ENCODE results near the gene SUPT20HL1. TPM values are rescaled to one million over a fixed set of nuclear protein-coding genes. Genes with fewer than 3 reads are reported as not detected.

The SUPT20HL1 gene
- total RNA-seq, 2 experiments from 2014 or later, result not detected

- no peak for TF ChIP-seq CTCF (IDR thresholded peaks at IDR 0.05)
- H3K27ac Mint-ChIP-seq, result no peak overlapping the region
- ChIA-PET CTCF (interaction anchor here (0.9 kb wide), 1 partner anchor 108 kb away, joined by 3 read pairs; no protein-coding TSS in a partner anchor), POLR2A (no interaction called here)
- ATAC-seq (no peak), DNase-seq (no peak)
- peaks cover 9% of the 10 kb centered on the region for H3K27me3 Mint-ChIP-seq
- no peaks in the 10 kb centered on the region for H3K9me3 Mint-ChIP-seq
- intact Hi-C loops (cut with micrococcal nuclease), result no loop called here
- peaks cover 2% of the 10 kb centered on the region for H3K4me1 Mint-ChIP-seq (ENCODE audit: low read depth)
- no peaks in the 10 kb centered on the region for H3K36me3 Mint-ChIP-seq (ENCODE audit: low read depth)
- H3K4me3 Mint-ChIP-seq, result no peak overlapping the region
These were observed 31.4 kb downstream of the SUPT20HL1 start for GRCh38 chrX:24391843-24392242.

DNA sequence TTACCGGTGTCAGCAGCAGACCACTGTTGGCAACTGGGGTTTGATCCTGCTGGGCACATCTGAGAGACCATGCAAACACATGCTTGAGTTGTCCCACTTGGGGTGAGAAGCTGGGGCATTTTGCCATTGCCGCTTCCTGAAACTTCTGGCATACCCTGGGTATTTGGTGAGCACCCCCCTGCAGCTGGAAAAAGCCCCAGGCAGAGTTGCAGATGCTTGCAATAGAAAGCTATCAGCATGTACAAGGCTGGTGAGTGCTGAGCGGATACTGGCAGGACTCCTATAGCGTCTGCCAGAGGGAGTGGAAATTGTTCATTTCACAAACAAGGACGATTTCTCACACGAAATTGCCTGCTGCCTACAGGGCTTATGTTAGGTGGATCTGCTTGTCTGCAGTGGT, 32.3 kb downstream of the SUPT20HL1 start:
- ATAC-seq (no peak), DNase-seq (no peak)
- Mint-ChIP-seq H3K27me3 (peaks cover 4% of the 10 kb centered on the region), H3K9me3 (no peaks in the 10 kb centered on the region), H3K4me3 (no peak overlapping the region), H3K4me1 (ENCODE audit: low read depth) (peaks cover 2% of the 10 kb centered on the region), H3K36me3 (ENCODE audit: low read depth) (no peaks in the 10 kb centered on the region), H3K27ac (no peak overlapping the region)
- CTCF ChIA-PET, result interaction anchor here (5.3 kb wide), 1 partner anchor 106 kb away, joined by 101 read pairs; no protein-coding TSS in a partner anchor
- intact Hi-C loops (cut with micrococcal nuclease), result no loop called here
- TF ChIP-seq CTCF (IDR thresholded peaks at IDR 0.05), result no peak
- POLR2A ChIA-PET, result no interaction called here

DNA sequence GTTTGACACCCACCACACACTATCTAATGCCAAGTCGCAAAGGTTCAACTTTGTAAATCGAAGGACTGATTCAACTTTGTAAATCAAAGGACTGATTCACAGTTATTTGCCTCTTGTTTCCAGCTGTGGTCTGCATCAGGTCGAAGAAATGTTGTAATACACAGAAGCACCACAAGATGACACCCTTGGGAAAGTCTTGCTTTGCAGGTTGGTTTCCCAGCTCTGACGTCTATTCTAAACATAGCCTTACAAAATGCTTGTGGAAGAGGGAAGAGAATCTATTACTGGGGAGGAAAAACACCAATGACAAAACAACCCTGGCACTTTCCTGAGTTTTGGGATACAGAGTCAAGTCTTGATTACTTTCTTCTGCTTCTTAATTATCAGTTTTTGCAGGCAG, 35.3 kb downstream of the SUPT20HL1 start:
- Mint-ChIP-seq H3K9me3 (no peaks in the 10 kb centered on the region), H3K4me3 (no peak overlapping the region), H3K27ac (no peak overlapping the region), H3K36me3 (ENCODE audit: low read depth) (no peaks in the 10 kb centered on the region), H3K4me1 (ENCODE audit: low read depth) (peaks cover 2% of the 10 kb centered on the region), H3K27me3 (peaks cover 2% of the 10 kb centered on the region)
- ChIA-PET POLR2A (no interaction called here), CTCF (interaction anchor here (0.8 to 5.3 kb wide), 30 partner anchors 11 to 277 kb away, joined by 3 to 101 read pairs (median 5); partner anchors contain the start of gene PDK3)
- TF ChIP-seq CTCF (IDR thresholded peaks at IDR 0.05), result peak; percentile 64
- intact Hi-C loops (cut with micrococcal nuclease), result loop anchor here (1.0 kb wide), 1 partner anchor 103 kb away; no protein-coding TSS in a partner anchor
- ATAC-seq (peak; percentile 89), DNase-seq (peak; percentile 42)

DNA sequence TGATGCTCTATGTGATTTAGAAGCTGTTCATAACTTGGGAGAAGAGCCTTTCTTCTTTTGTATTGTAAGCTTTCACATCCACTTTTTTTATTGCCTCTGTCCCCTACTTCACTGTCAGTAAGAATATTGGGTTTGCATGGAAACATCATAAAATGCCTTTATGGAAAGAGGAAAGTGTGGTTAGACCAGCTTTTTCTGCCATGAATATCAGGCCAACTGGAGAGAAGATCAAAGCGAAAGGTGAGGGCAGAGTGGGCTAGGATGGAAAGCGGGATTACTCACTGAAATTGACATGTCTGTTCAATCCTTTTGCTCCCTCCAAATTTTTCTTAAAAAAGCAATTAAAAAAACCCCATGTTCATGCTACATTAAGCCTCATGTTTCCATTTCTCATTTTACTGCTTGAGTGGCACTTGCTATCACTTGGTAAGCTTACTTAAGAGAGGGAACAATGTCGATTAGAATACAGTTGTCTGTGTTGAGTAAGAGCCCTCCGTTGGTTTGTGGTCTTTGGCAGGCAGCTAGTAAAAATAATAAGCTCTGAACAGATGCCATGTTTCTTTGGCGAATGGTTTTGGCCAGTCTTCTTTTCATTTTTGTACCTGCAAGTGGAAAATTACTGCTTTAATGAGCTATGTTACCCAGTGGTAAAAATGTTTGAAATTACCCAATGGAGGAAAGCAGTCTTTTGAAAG, 35.9 kb downstream of the SUPT20HL1 start:
- Mint-ChIP-seq H3K27ac (no peak overlapping the region), H3K27me3 (peaks cover 2% of the 10 kb centered on the region), H3K4me1 (ENCODE audit: low read depth) (peaks cover 2% of the 10 kb centered on the region), H3K9me3 (no peaks in the 10 kb centered on the region), H3K36me3 (ENCODE audit: low read depth) (no peaks in the 10 kb centered on the region), H3K4me3 (no peak overlapping the region)
- intact Hi-C loops (cut with micrococcal nuclease), result no loop called here
- POLR2A ChIA-PET, result no interaction called here
- TF ChIP-seq CTCF (IDR thresholded peaks at IDR 0.05), result no peak
- DNase-seq (no peak), ATAC-seq (no peak)
- CTCF ChIA-PET, result interaction anchor here (0.9 to 5.3 kb wide), 31 partner anchors 10 to 281 kb away, joined by 3 to 101 read pairs (median 5); partner anchors contain the start of gene PDK3

- Mint-ChIP-seq H3K9me3 (no peaks in the 10 kb centered on the region), H3K4me1 (ENCODE audit: low read depth) (peaks cover 2% of the 10 kb centered on the region), H3K27ac (no peak overlapping the region), H3K27me3 (peaks cover 2% of the 10 kb centered on the region), H3K36me3 (ENCODE audit: low read depth) (no peaks in the 10 kb centered on the region), H3K4me3 (no peak overlapping the region)
- POLR2A ChIA-PET, result no interaction called here
- TF ChIP-seq CTCF (IDR thresholded peaks at IDR 0.05), result no peak
- no peak for ATAC-seq
- intact Hi-C loops (cut with micrococcal nuclease), result no loop called here
- no peak for DNase-seq
- CTCF ChIA-PET, result interaction anchor here (1.1 to 5.3 kb wide), 19 partner anchors 10 to 306 kb away, joined by 3 to 101 read pairs (median 7); partner anchors contain the start of gene PDK3
These were observed 36.5 kb downstream of the SUPT20HL1 start for GRCh38 chrX:24396931-24397279.
